MCF 10A (cell line): Measurements from ENCODE around the gene AFAP1L2. TPM values are rescaled to one million over a fixed set of nuclear protein-coding genes. Genes with fewer than 3 reads are reported as not detected.

Experiments
- BruUV-seq: library from RNA; stranded (reverse); fragments of 400-500 nt; replicated peaks from 2 replicates; lab custom pipeline; 2021; lab: Mats Ljungman, UMichigan
- CTCF ChIA-PET: fragments of 300-600 bp; sonication (Branson Sonifier 250); formaldehyde crosslinking; extraction: SDS; loops from one replicate; lab custom pipeline; 2021; ENCODE audit warnings: antibody characterized with exemption, inconsistent platforms; lab: Yijun Ruan, JAX
- POLR2A ChIA-PET: fragments of 300-600, 350-650 bp; sonication (Branson Sonifier 250); formaldehyde crosslinking; extraction: SDS; loops from one replicate; lab custom pipeline; 2020; ENCODE audit warnings: antibody characterized with exemption, inconsistent platforms; lab: Yijun Ruan, JAX
- DNase-seq: peaks from one replicate; pipeline ENCODE4 v3.0.0-alpha.2; 2018; ENCODE audit not compliant: unreplicated experiment
- H3K27ac Mint-ChIP-seq: one replicate; pipeline ENCODE4 v1.8.0; 2022; ENCODE audit warnings: mild to moderate bottlenecking, low read depth, mixed read lengths; ENCODE audit not compliant: unreplicated experiment
- H3K27me3 Mint-ChIP-seq: one replicate; pipeline ENCODE4 v1.8.0; 2022; ENCODE audit warnings: mixed read lengths; ENCODE audit not compliant: insufficient read depth, unreplicated experiment
- H3K36me3 Mint-ChIP-seq: one replicate; pipeline ENCODE4 v1.8.0; 2022; ENCODE audit warnings: mild to moderate bottlenecking, moderate library complexity, mixed read lengths; ENCODE audit not compliant: insufficient read depth, unreplicated experiment
- H3K4me1 Mint-ChIP-seq: one replicate; pipeline ENCODE4 v1.8.0; 2022; ENCODE audit warnings: mixed read lengths; ENCODE audit not compliant: insufficient read depth, unreplicated experiment
- H3K4me3 Mint-ChIP-seq: one replicate; pipeline ENCODE4 v1.8.0; 2022; ENCODE audit warnings: mild to moderate bottlenecking, moderate library complexity, mixed read lengths; ENCODE audit not compliant: unreplicated experiment
- H3K9me3 Mint-ChIP-seq: one replicate; pipeline ENCODE4 v1.8.0; 2022; ENCODE audit warnings: mixed read lengths; ENCODE audit not compliant: unreplicated experiment
- CTCF ChIP-seq: fragments of 200-600 bp; IDR thresholded peaks from one replicate; pipeline ENCODE4 v1.8.0; 2022; ENCODE audit warnings: antibody characterized with exemption, mild to moderate bottlenecking; ENCODE audit not compliant: unreplicated experiment
- intact Hi-C: fragments of 100-400 bp; cut with micrococcal nuclease; formaldehyde crosslinking; loops from 2 replicates; pipeline ENCODE4 v1.14.1; 2022
- total RNA-seq: library from RNA; stranded (reverse); gene quantifications from 2 replicates; pipeline ENCODE4 v1.2.3, GENCODE V29; 2022

Gene AFAP1L2
- total RNA-seq, 1 experiment from 2014 or later, result 5.8 TPM

GRCh38 chr10:114279289-114279688, 125.0 kb downstream of the AFAP1L2 start:
- CTCF ChIA-PET, result no interaction called here
- Mint-ChIP-seq H3K36me3 (no peaks in the 10 kb centered on the region), H3K4me1 (no peaks in the 10 kb centered on the region), H3K27me3 (no peaks in the 10 kb centered on the region), H3K9me3 (no peaks in the 10 kb centered on the region), H3K27ac (no peak overlapping the region), H3K4me3 (no peak overlapping the region)
- DNase-seq, result no peak
- intact Hi-C loops, result no loop called here
- POLR2A ChIA-PET, result no interaction called here
- BruUV-seq, result no TSS peak
- no peak for TF ChIP-seq CTCF

GRCh38 chr10:114278884-114279191, 125.5 kb downstream of the AFAP1L2 start:
- no peak for DNase-seq
- POLR2A ChIA-PET, result no interaction called here
- Mint-ChIP-seq H3K27me3 (no peaks in the 10 kb centered on the region), H3K36me3 (no peaks in the 10 kb centered on the region), H3K4me3 (no peak overlapping the region), H3K27ac (no peak overlapping the region), H3K9me3 (no peaks in the 10 kb centered on the region), H3K4me1 (no peaks in the 10 kb centered on the region)
- CTCF ChIA-PET, result no interaction called here
- BruUV-seq, result no TSS peak
- intact Hi-C loops, result no loop called here
- TF ChIP-seq CTCF, result no peak

- no peaks in the 10 kb centered on the region for H3K36me3 Mint-ChIP-seq
- no peaks in the 10 kb centered on the region for H3K27me3 Mint-ChIP-seq
- no peak overlapping the region for H3K27ac Mint-ChIP-seq
- no TSS peak for BruUV-seq
- no peak for TF ChIP-seq CTCF
- ChIA-PET CTCF (interaction anchor here (0.8 kb wide), 1 partner anchor 12 kb away, joined by 4 read pairs; no protein-coding TSS in a partner anchor), POLR2A (no interaction called here)
- DNase-seq, result no peak
- H3K4me3 Mint-ChIP-seq, result no peak overlapping the region
- no peaks in the 10 kb centered on the region for H3K4me1 Mint-ChIP-seq
- H3K9me3 Mint-ChIP-seq, result no peaks in the 10 kb centered on the region
- intact Hi-C loops, result no loop called here
Observed at GRCh38 chr10:114278140-114278883, 126.0 kb downstream of the AFAP1L2 start.

GRCh38 chr10:114276671-114277070, 127.6 kb downstream of the AFAP1L2 start:
- H3K4me3 Mint-ChIP-seq, result no peak overlapping the region
- ChIA-PET CTCF (no interaction called here), POLR2A (interaction anchor here (0.6 kb wide), 1 partner anchor 1666 kb away, joined by 3 read pairs; no protein-coding TSS in a partner anchor)
- H3K27ac Mint-ChIP-seq, result no peak overlapping the region
- no peaks in the 10 kb centered on the region for H3K27me3 Mint-ChIP-seq
- intact Hi-C loops, result no loop called here
- no TSS peak for BruUV-seq
- H3K4me1 Mint-ChIP-seq, result peaks cover 9% of the 10 kb centered on the region
- no peaks in the 10 kb centered on the region for H3K9me3 Mint-ChIP-seq
- no peak for TF ChIP-seq CTCF
- no peak for DNase-seq
- no peaks in the 10 kb centered on the region for H3K36me3 Mint-ChIP-seq
